H9 (cell line): ENCODE measurements around the gene MYRF. TPM values are rescaled to one million over a fixed set of nuclear protein-coding genes. Genes with fewer than 3 reads are reported as not detected.

ENCODE experiments used
- DNase-seq: peaks from one replicate; pipeline ENCODE4 v3.0.0-alpha.2; 2017
- H2AFZ ChIP-seq: one replicate; pipeline ENCODE4 v1.6.1; 2013; ENCODE audit warnings: mild to moderate bottlenecking, low read length, control low read depth, moderate library complexity
- H2AK5ac ChIP-seq: 2 replicates; pipeline ENCODE4 v1.6.1; 2013; ENCODE audit warnings: low read length, control low read depth, mixed read lengths; ENCODE audit not compliant: insufficient read length
- H2BK120ac ChIP-seq: one replicate; pipeline ENCODE4 v1.6.1; 2013; ENCODE audit warnings: low read depth, mild to moderate bottlenecking, low read length, control low read depth, inconsistent platforms; ENCODE audit not compliant: poor library complexity, severe bottlenecking
- H2BK12ac ChIP-seq: 2 replicates; pipeline ENCODE4 v1.6.1; 2013; ENCODE audit warnings: low read length, control low read depth, mixed read lengths, low read depth; ENCODE audit not compliant: insufficient read length
- H2BK15ac ChIP-seq: 2 replicates; pipeline ENCODE4 v1.6.1; 2013; ENCODE audit warnings: low read depth, low read length, control low read depth
- H2BK20ac ChIP-seq: one replicate; pipeline ENCODE4 v1.6.1; 2013; ENCODE audit warnings: low read depth, mild to moderate bottlenecking, low read length, control low read depth, inconsistent platforms; ENCODE audit not compliant: poor library complexity, severe bottlenecking
- H2BK5ac ChIP-seq: 2 replicates; pipeline ENCODE4 v1.6.1; 2013; ENCODE audit warnings: low read length, control low read depth, mixed read lengths; ENCODE audit not compliant: insufficient read length
- H3K14ac ChIP-seq: 2 replicates; pipeline ENCODE4 v1.6.1; 2013; ENCODE audit warnings: low read length, control low read depth; ENCODE audit not compliant: insufficient read depth
- H3K18ac ChIP-seq: 2 replicates; pipeline ENCODE4 v1.6.1; 2013; ENCODE audit warnings: low read depth, mild to moderate bottlenecking, mixed read lengths, low read length, control low read depth; ENCODE audit not compliant: insufficient read length
- H3K23ac ChIP-seq: 2 replicates; pipeline ENCODE4 v1.6.1; 2013; ENCODE audit warnings: low read length, control low read depth, mixed read lengths, low read depth; ENCODE audit not compliant: insufficient read length
- H3K23me2 ChIP-seq: 2 replicates; pipeline ENCODE4 v1.6.1; 2013; ENCODE audit warnings: low read depth, mild to moderate bottlenecking, mixed read lengths, low read length, control low read depth; ENCODE audit not compliant: insufficient read length, poor library complexity, severe bottlenecking
- H3K27ac ChIP-seq: 2 replicates; pipeline ENCODE4 v1.5.1; 2013; ENCODE audit warnings: low read length, control low read depth, mixed read lengths, low read depth; ENCODE audit not compliant: insufficient read length
- H3K27me3 ChIP-seq: 2 replicates; pipeline ENCODE4 v1.6.1; 2013; ENCODE audit warnings: low read length, control low read depth, inconsistent platforms; ENCODE audit not compliant: insufficient read depth
- H3K4ac ChIP-seq: 2 replicates; pipeline ENCODE4 v1.6.1; 2013; ENCODE audit warnings: low read depth, mild to moderate bottlenecking, control low read depth, inconsistent platforms, low read length, moderate library complexity
- H3K4me1 ChIP-seq: 2 replicates; pipeline ENCODE4 v1.6.1; 2013; ENCODE audit warnings: low read length, control low read depth, inconsistent platforms; ENCODE audit not compliant: insufficient read depth
- H3K4me2 ChIP-seq: 2 replicates; pipeline ENCODE4 v1.6.1; 2013; ENCODE audit warnings: low read length, control low read depth, mixed read lengths; ENCODE audit not compliant: insufficient read length, insufficient read depth
- H3K56ac ChIP-seq: 2 replicates; pipeline ENCODE4 v1.6.1; 2013; ENCODE audit warnings: low read depth, mild to moderate bottlenecking, mixed read lengths, low read length, control low read depth; ENCODE audit not compliant: insufficient read length
- H3K79me1 ChIP-seq: 2 replicates; pipeline ENCODE4 v1.6.1; 2013; ENCODE audit warnings: low read depth, mild to moderate bottlenecking, moderate library complexity, low read length, control low read depth, inconsistent platforms; ENCODE audit not compliant: insufficient read depth, poor library complexity, severe bottlenecking
- H3K79me2 ChIP-seq: 2 replicates; pipeline ENCODE4 v1.6.1; 2013; ENCODE audit warnings: low read length, control low read depth, inconsistent platforms; ENCODE audit not compliant: insufficient read depth
- H3K9ac ChIP-seq: 2 replicates; pipeline ENCODE4 v1.6.1; 2013; ENCODE audit warnings: low read length, control low read depth, mixed read lengths; ENCODE audit not compliant: insufficient read length; ENCODE audit errors: extremely low read depth
- H3K9me3 ChIP-seq: one replicate; pipeline ENCODE4 v1.6.1; 2013; ENCODE audit warnings: low read depth, low read length, inconsistent platforms; ENCODE audit not compliant: control insufficient read depth
- H3T11ph ChIP-seq: one replicate; pipeline ENCODE4 v1.6.1; 2013; ENCODE audit warnings: mild to moderate bottlenecking, low read length, control low read depth, inconsistent platforms
- H4K20me1 ChIP-seq: one replicate; pipeline ENCODE4 v1.6.1; 2013; ENCODE audit not compliant: control insufficient read depth, insufficient read length, insufficient read depth
- H4K5ac ChIP-seq: 2 replicates; pipeline ENCODE4 v1.6.1; 2013; ENCODE audit warnings: low read depth, mild to moderate bottlenecking, mixed read lengths, low read length, control low read depth; ENCODE audit not compliant: insufficient read length
- H4K8ac ChIP-seq: replicated peaks from 2 replicates; pipeline ENCODE4 v1.6.1; 2013; ENCODE audit warnings: low read length, control low read depth, mixed read lengths, low read depth; ENCODE audit not compliant: insufficient read length
- H4K91ac ChIP-seq: 2 replicates; pipeline ENCODE4 v1.6.1; 2013; ENCODE audit warnings: low read depth, mild to moderate bottlenecking, moderate library complexity, mixed read lengths, low read length, control low read depth; ENCODE audit not compliant: insufficient read length
- H3K27ac Mint-ChIP-seq, 3 experiments: 2 replicates in 2 of 3; 3 replicates in 1 of 3; pipeline ENCODE4 v1.8.0; 2020 to 2021; ENCODE audit warnings: mixed read lengths in 3 of 3, mild to moderate bottlenecking in 1 of 3, moderate library complexity in 1 of 3
- H3K27me3 Mint-ChIP-seq: 2 replicates; pipeline ENCODE4 v1.8.0; 2021; ENCODE audit warnings: low read depth, mild to moderate bottlenecking, moderate library complexity, mixed read lengths
- H3K36me3 Mint-ChIP-seq, 3 experiments: 2 replicates in 2 of 3; 3 replicates in 1 of 3; pipeline ENCODE4 v1.8.0; 2020 to 2021; ENCODE audit warnings: low read depth in 3 of 3, mixed read lengths in 3 of 3; ENCODE audit not compliant: insufficient read depth in 1 of 3
- H3K4me1 Mint-ChIP-seq, 2 experiments: 2 replicates each; pipeline ENCODE4 v1.8.0; 2020; ENCODE audit warnings: mixed read lengths in 2 of 2
- H3K4me3 Mint-ChIP-seq, 2 experiments: 2 replicates in 1 of 2; 3 replicates in 1 of 2; pipeline ENCODE4 v1.8.0; 2020 to 2021; ENCODE audit warnings: mild to moderate bottlenecking in 2 of 2, mixed read lengths in 2 of 2, moderate library complexity in 1 of 2
- H3K9me3 Mint-ChIP-seq, 2 experiments: 2 replicates in 1 of 2; 3 replicates in 1 of 2; pipeline ENCODE4 v1.8.0; 2020; ENCODE audit warnings: mild to moderate bottlenecking in 2 of 2, mixed read lengths in 2 of 2, moderate library complexity in 1 of 2
- WGBS: extraction: QIAGEN DNeasy Blood & Tissue Kit; methylation state at CpG from one replicate; pipeline ENCODE4 v1.1.7; 2013; ENCODE audit warnings: missing lambda C conversion rate, low lambda C conversion rate, mixed read lengths; ENCODE audit not compliant: insufficient read length; ENCODE audit errors: extremely low coverage; 5-methylcytosine and 5-hydroxymethylcytosine counted together
- total RNA-seq: library from RNA; stranded (reverse); gene quantifications from 2 replicates; pipeline ENCODE4 v1.2.1, GENCODE V29; 2021
- TF ChIP-seq, protein P1 (sequence below): fragments of 200-600 bp; sonication (generic); conservative IDR thresholded peaks from 3 replicates; pipeline ENCODE4 v1.8.0; 2021; ENCODE audit warnings: antibody characterized with exemption, mild to moderate bottlenecking

The MYRF gene
- total RNA-seq, 1 experiment from 2014 or later: 13.9 TPM

DNA sequence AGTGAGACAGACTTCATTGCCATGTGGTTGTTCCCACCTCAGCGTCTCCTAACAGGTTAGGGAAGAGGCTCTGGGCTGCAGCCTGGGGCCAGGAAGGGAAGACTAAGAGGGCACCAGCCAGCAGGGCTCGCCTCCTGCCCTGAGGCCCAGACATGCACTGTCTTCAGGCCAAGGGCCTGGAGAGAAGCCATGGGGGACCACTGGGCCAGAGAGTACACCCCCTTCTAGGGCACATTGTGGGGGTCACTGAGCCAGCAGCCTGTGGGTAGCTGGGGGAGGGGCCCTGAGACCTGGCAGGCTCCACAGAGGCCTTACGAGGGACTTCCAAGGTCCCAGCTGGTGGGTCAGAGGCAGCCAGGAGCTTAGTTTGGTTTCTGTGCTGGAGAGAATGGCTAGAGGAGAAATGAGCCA, 25.0 kb upstream of the MYRF start:
- no peak overlapping the region for H3K56ac ChIP-seq
- no peaks in the 10 kb centered on the region for H3K27me3 ChIP-seq
- no peak overlapping the region for H2AFZ ChIP-seq
- no peak overlapping the region for H2BK120ac ChIP-seq
- peaks cover 0 to 2% of the 10 kb centered on the region in 2 experiments; a peak in 1 of 4 replicates for H3K4me1 Mint-ChIP-seq
- H3K23ac ChIP-seq: no peak overlapping the region
- TF ChIP-seq, protein P1, sequence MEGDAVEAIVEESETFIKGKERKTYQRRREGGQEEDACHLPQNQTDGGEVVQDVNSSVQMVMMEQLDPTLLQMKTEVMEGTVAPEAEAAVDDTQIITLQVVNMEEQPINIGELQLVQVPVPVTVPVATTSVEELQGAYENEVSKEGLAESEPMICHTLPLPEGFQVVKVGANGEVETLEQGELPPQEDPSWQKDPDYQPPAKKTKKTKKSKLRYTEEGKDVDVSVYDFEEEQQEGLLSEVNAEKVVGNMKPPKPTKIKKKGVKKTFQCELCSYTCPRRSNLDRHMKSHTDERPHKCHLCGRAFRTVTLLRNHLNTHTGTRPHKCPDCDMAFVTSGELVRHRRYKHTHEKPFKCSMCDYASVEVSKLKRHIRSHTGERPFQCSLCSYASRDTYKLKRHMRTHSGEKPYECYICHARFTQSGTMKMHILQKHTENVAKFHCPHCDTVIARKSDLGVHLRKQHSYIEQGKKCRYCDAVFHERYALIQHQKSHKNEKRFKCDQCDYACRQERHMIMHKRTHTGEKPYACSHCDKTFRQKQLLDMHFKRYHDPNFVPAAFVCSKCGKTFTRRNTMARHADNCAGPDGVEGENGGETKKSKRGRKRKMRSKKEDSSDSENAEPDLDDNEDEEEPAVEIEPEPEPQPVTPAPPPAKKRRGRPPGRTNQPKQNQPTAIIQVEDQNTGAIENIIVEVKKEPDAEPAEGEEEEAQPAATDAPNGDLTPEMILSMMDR: no peak
- H4K20me1 ChIP-seq: no peaks in the 10 kb centered on the region
- no peak overlapping the region for H3K27ac Mint-ChIP-seq
- H3K79me1 ChIP-seq: no peaks in the 10 kb centered on the region
- no peak overlapping the region for H2AK5ac ChIP-seq
- H3K4me1 ChIP-seq: no peaks in the 10 kb centered on the region
- H4K5ac ChIP-seq: no peak overlapping the region
- no peak overlapping the region for H3T11ph ChIP-seq
- H3K4ac ChIP-seq: no peak overlapping the region
- H2BK20ac ChIP-seq: no peak overlapping the region
- H4K91ac ChIP-seq: no peak overlapping the region
- no peak overlapping the region for H2BK12ac ChIP-seq
- no peak overlapping the region for H2BK15ac ChIP-seq
- H3K27me3 Mint-ChIP-seq: no peaks in the 10 kb centered on the region
- no peak overlapping the region for H3K9ac ChIP-seq
- WGBS: no CpG with 5 or more reads among the region's 3 CpGs
- no peak overlapping the region for H4K8ac ChIP-seq
- no peaks in the 10 kb centered on the region for H3K9me3 ChIP-seq
- no peak overlapping the region for H3K18ac ChIP-seq
- no peak for DNase-seq
- H3K27ac ChIP-seq: no peak overlapping the region
- H3K4me2 ChIP-seq: no peak overlapping the region
- no peaks in the 10 kb centered on the region for H3K79me2 ChIP-seq
- H3K4me3 Mint-ChIP-seq: no peak overlapping the region
- H3K23me2 ChIP-seq: no peaks in the 10 kb centered on the region
- no peak overlapping the region for H3K14ac ChIP-seq
- H3K36me3 Mint-ChIP-seq: peaks cover 8 to 22% (median 21%) of the 10 kb centered on the region in 3 experiments
- H2BK5ac ChIP-seq: no peak overlapping the region
- H3K9me3 Mint-ChIP-seq: no peaks in the 10 kb centered on the region
